Esophagus muscularis mucosa (tissue), 4 donors: ENCODE data around the gene RESF1. TPM values are rescaled to one million over a fixed set of nuclear protein-coding genes. Genes with fewer than 3 reads are reported as not detected.

Experiments
- DNase-seq: peaks from one replicate; pipeline ENCODE4 v3.0.0-alpha.2; 2017; ENCODE audit errors: extremely low spot score
- H3K27ac ChIP-seq, 4 donors: fragments of 200-600 bp; sonication (generic); replicated peaks in 1 of 4; 1 replicate in 3 of 4; 2 replicates in 1 of 4; pipeline ENCODE4 v1.5.1; 2016 to 2019; ENCODE audit warnings: mild to moderate bottlenecking in 1 of 4
- H3K27me3 ChIP-seq, 4 donors: fragments of 200-600 bp; sonication (generic); one replicate each; pipeline versions ENCODE4 v1.5.1 to v1.6.0; 2016 to 2019
- H3K36me3 ChIP-seq, 4 donors: fragments of 200-600 bp; sonication (generic); one replicate each; pipeline ENCODE4 v1.5.1; 2016 to 2019
- H3K4me1 ChIP-seq, 4 donors: fragments of 200-600 bp; sonication (generic); one replicate each; pipeline ENCODE4 v1.5.1; 2016 to 2019
- H3K4me3 ChIP-seq, 4 donors: fragments of 200-600 bp; sonication (generic); 1 replicate in 2 of 4; 2 replicates in 2 of 4; pipeline ENCODE4 v1.5.1; 2016 to 2019; ENCODE audit warnings: mild to moderate bottlenecking in 4 of 4, moderate library complexity in 1 of 4
- H3K9me3 ChIP-seq, 4 donors: fragments of 200-600 bp; sonication (generic); 1 replicate in 3 of 4; 2 replicates in 1 of 4; pipeline ENCODE4 v1.5.1; 2016 to 2019
- EP300 ChIP-seq: sonication (generic); formaldehyde crosslinking; IDR thresholded peaks from one replicate; pipeline ENCODE4 v1.6.1; 2017; ENCODE audit warnings: antibody characterized with exemption
- POLR2A ChIP-seq: fragments of 450-650 bp; IDR thresholded peaks from one replicate; pipeline ENCODE4 v1.6.1; 2017; ENCODE audit warnings: antibody characterized with exemption, moderate library complexity, mild to moderate bottlenecking, low read depth
- POLR2AphosphoS5 ChIP-seq, 2 donors: sonication (generic); formaldehyde crosslinking; IDR thresholded peaks; one replicate each; pipeline ENCODE4 v1.6.1; 2017; ENCODE audit warnings: antibody characterized with exemption in 2 of 2
- WGBS: methylation state at CpG from one replicate; pipeline ENCODE4 v1.1.5; 2018; 5-methylcytosine and 5-hydroxymethylcytosine counted together
- intact Hi-C: fragments of 100-400 bp; cut with DNase I; formaldehyde crosslinking; loops from one replicate; pipeline ENCODE4 v1.15.1; 2023
- total RNA-seq, 4 donors: library from RNA; depleted of rRNA; stranded (reverse); fragments of >200 nt; gene quantifications; one replicate each; pipeline versions ENCODE4 v1.1.0 to v1.2.1, GENCODE V29; 2016
- TF ChIP-seq, protein P1 (sequence below), 3 experiments: fragments of 200-600 bp in 2 of 3; fragments of 450-650 bp in 1 of 3; sonication (generic) in 2 of 3; IDR thresholded peaks; one replicate each; pipeline ENCODE4 v1.5.1; 2017 to 2019; ENCODE audit warnings: antibody characterized with exemption in 3 of 3, mild to moderate bottlenecking in 2 of 3, moderate library complexity in 1 of 3

Gene RESF1
- total RNA-seq, 4 donors from 2014 or later, result 28.3 to 36.2 (median 32.8) TPM

DNA sequence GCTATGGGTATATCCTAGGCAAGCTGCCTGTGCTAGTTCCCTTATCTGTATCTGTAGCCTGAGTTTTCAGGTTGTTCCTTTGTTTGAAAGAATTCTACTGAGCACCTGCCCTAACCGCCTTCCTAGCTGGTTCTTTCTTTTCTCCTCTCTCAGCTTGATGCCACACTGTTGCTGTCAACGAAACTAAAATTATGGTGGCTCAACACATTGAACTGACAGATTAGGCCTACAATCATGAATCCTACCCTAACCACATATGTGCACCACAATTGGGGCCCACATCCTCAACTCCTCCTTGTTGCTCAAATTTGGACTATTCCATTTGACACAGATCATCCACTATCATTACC is 36.2 kb upstream of the RESF1 start:
- Histone ChIP-seq H3K27me3 (no peaks in the 10 kb centered on the region), H3K9me3 (peaks cover 0 to 24% (median 17%) of the 10 kb centered on the region in 4 donors), H3K4me1 (no peaks in the 10 kb centered on the region), H3K27ac (no peak overlapping the region), H3K36me3 (no peaks in the 10 kb centered on the region), H3K4me3 (no peak overlapping the region)
- TF ChIP-seq, protein P1, sequence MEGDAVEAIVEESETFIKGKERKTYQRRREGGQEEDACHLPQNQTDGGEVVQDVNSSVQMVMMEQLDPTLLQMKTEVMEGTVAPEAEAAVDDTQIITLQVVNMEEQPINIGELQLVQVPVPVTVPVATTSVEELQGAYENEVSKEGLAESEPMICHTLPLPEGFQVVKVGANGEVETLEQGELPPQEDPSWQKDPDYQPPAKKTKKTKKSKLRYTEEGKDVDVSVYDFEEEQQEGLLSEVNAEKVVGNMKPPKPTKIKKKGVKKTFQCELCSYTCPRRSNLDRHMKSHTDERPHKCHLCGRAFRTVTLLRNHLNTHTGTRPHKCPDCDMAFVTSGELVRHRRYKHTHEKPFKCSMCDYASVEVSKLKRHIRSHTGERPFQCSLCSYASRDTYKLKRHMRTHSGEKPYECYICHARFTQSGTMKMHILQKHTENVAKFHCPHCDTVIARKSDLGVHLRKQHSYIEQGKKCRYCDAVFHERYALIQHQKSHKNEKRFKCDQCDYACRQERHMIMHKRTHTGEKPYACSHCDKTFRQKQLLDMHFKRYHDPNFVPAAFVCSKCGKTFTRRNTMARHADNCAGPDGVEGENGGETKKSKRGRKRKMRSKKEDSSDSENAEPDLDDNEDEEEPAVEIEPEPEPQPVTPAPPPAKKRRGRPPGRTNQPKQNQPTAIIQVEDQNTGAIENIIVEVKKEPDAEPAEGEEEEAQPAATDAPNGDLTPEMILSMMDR (IDR thresholded peaks at IDR 0.05), result no peak
- no peak for TF ChIP-seq POLR2AphosphoS5 (IDR thresholded peaks at IDR 0.05)
- no peak for TF ChIP-seq EP300
- no peak for TF ChIP-seq POLR2A
- WGBS, result 88% methylated on average over 2 of the region's 2 CpGs
- intact Hi-C loops, result no loop called here
- no peak for DNase-seq

DNA sequence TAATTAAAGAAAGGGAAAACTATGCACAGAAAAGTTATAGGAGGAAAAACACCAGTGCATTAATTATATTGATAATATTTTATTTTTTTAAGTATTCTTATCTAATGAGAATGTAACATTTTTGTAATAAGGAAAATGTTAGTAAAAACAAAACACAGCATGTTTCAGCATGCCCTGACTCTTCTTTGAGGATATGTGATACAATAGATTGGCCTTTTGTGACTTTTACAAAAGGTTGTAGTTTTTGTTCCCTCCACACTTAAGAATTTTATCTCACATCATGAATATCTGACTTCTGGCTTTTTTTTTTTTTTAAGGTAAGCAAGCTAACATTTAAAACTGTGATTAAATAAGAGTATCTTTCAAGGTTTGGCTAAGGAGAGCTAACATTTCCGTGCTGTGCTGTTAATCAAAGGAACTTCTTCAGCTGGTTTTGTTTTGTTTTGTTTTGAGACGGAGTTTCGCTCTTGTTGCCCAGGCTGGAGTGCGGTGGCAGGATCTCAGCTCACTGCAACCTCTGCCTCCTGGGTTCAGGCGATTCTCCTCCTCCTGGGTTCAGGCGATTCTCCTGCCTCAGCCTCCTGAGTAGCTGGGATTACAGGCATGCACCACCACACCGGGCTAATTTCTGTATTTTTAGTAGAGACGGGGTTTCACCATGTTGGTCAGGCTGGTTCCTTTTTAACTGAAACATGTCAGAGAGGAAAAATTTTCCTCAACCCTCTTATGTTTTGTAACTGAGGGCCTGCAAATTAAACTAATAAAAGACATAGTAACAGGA is 30.8 kb upstream of the RESF1 start:
- no peaks in the 10 kb centered on the region for H3K27me3 ChIP-seq
- H3K9me3 ChIP-seq, result peaks cover 0 to 4% (median 1%) of the 10 kb centered on the region in 4 donors
- H3K27ac ChIP-seq, result no peak overlapping the region
- TF ChIP-seq POLR2AphosphoS5 (IDR thresholded peaks at IDR 0.05) (no peak), POLR2A (no peak), EP300 (no peak)
- TF ChIP-seq, protein P1 (IDR thresholded peaks at IDR 0.05), result no peak
- no peak overlapping the region for H3K4me3 ChIP-seq
- 89% methylated on average over 8 of the region's 8 CpGs for WGBS
- no peak for DNase-seq
- H3K36me3 ChIP-seq, result no peaks in the 10 kb centered on the region
- no peaks in the 10 kb centered on the region for H3K4me1 ChIP-seq
- intact Hi-C loops, result no loop called here

- Histone ChIP-seq H3K9me3 (no peaks in the 10 kb centered on the region), H3K4me1 (no peaks in the 10 kb centered on the region), H3K4me3 (no peak overlapping the region), H3K36me3 (no peaks in the 10 kb centered on the region), H3K27ac (no peak overlapping the region), H3K27me3 (no peaks in the 10 kb centered on the region)
- DNase-seq, result no peak
- TF ChIP-seq POLR2AphosphoS5 (IDR thresholded peaks at IDR 0.05) (no peak), EP300 (no peak), POLR2A (no peak)
- TF ChIP-seq, protein P1 (IDR thresholded peaks at IDR 0.05), result no peak
- intact Hi-C loops, result no loop called here
- WGBS, result 81% methylated on average over 5 of the region's 5 CpGs
These were observed 30.1 kb upstream of the RESF1 start for GRCh38 chr12:31929027-31929526.

- 77% methylated on average over 7 of the region's 7 CpGs for WGBS
These were observed 27.2 kb upstream of the RESF1 start for GRCh38 chr12:31931796-31932715.

More at GRCh38 chr12:31931796-31932715, 27.2 kb upstream of the RESF1 start:
- Histone ChIP-seq H3K4me3 (no peak overlapping the region), H3K4me1 (no peaks in the 10 kb centered on the region), H3K27me3 (no peaks in the 10 kb centered on the region), H3K36me3 (no peaks in the 10 kb centered on the region), H3K27ac (no peak overlapping the region), H3K9me3 (no peaks in the 10 kb centered on the region)
- intact Hi-C loops, result no loop called here
- TF ChIP-seq EP300 (no peak), POLR2AphosphoS5 (IDR thresholded peaks at IDR 0.05) (no peak), POLR2A (no peak)
- TF ChIP-seq, protein P1 (IDR thresholded peaks at IDR 0.05), result no peak
- no peak for DNase-seq
